B cell (primary cell): Measurements from ENCODE around the gene ERP29. TPM values are rescaled to one million over a fixed set of nuclear protein-coding genes. Genes with fewer than 3 reads are reported as not detected.

Source experiments
- ATAC-seq: fragments of 200-7000 bp; cut with Tn5 transposase; one replicate; pipeline ENCODE4 v1.10.0; 2021; ENCODE audit warnings: low read depth, mild to moderate bottlenecking, moderate number of reproducible peaks, moderate library complexity
- CTCF ChIA-PET: fragments of 350-600 bp; sonication (Branson Sonifier 250); formaldehyde crosslinking; loops from one replicate; lab custom pipeline; 2021; ENCODE audit warnings: antibody characterized with exemption, inconsistent platforms; lab: Charles Lee
- POLR2A ChIA-PET: fragments of 350-600 bp; sonication (Branson Sonifier 250); formaldehyde crosslinking; loops from one replicate; lab custom pipeline; 2021; ENCODE audit warnings: antibody characterized with exemption; lab: Charles Lee
- DNase-seq: peaks from one replicate; pipeline ENCODE4 v3.0.0; 2013
- H2AFZ ChIP-seq: 2 replicates; pipeline ENCODE4 v1.6.1; 2012; ENCODE audit warnings: mild to moderate bottlenecking, low read depth, low read length; ENCODE audit not compliant: insufficient read depth, poor library complexity, severe bottlenecking
- H3K27ac ChIP-seq, 2 donors: 1 replicate in 1 of 2; 2 replicates in 1 of 2; pipeline ENCODE4 v1.5.1; 2012 to 2013; ENCODE audit warnings: low read length in 2 of 2, mild to moderate bottlenecking in 2 of 2, moderate library complexity in 1 of 2
- H3K27me3 ChIP-seq, 4 experiments: fragments of 200-600 bp in 1 of 4; sonication (generic) in 1 of 4; replicated peaks in 1 of 4; 1 replicate in 2 of 4; 2 replicates in 2 of 4; pipeline versions ENCODE4 v1.6.1 to v1.7.0; 2013 to 2016; ENCODE audit warnings: low read length in 3 of 4, mild to moderate bottlenecking in 2 of 4, mixed read lengths in 1 of 4, moderate library complexity in 1 of 4; ENCODE audit not compliant: insufficient read depth in 4 of 4, control insufficient read depth in 3 of 4; ENCODE audit errors: control extremely low read depth in 1 of 4
- H3K36me3 ChIP-seq, 2 experiments: replicated peaks in 1 of 2; 1 replicate in 1 of 2; 2 replicates in 1 of 2; pipeline versions ENCODE4 v1.6.1 to v1.7.1; 2013; ENCODE audit warnings: low read length in 1 of 2; ENCODE audit not compliant: insufficient read depth in 2 of 2, control insufficient read depth in 1 of 2; ENCODE audit errors: control extremely low read depth in 1 of 2, extremely low read depth in 1 of 2
- H3K4me1 ChIP-seq, 2 donors: fragments of 200-600 bp in 1 of 2; sonication (generic) in 1 of 2; 1 replicate in 1 of 2; 2 replicates in 1 of 2; pipeline versions ENCODE4 v1.5.1 to v1.6.1; 2013 to 2017; ENCODE audit warnings: low read length in 2 of 2; ENCODE audit not compliant: control insufficient read depth in 2 of 2, insufficient read depth in 2 of 2
- H3K4me2 ChIP-seq: replicated peaks from 2 replicates; pipeline ENCODE3; 2012; ENCODE audit warnings: mild to moderate bottlenecking, low read depth, low read length; ENCODE audit not compliant: poor library complexity, severe bottlenecking
- H3K4me3 ChIP-seq, 5 experiments: fragments of 200-600 bp in 1 of 5; sonication (generic) in 1 of 5; 1 replicate in 3 of 5; 2 replicates in 2 of 5; pipeline versions ENCODE4 v1.5.1 to v1.7.0; 2011 to 2016; ENCODE audit warnings: low read length in 4 of 5, mild to moderate bottlenecking in 4 of 5, low read depth in 2 of 5, control low read depth in 1 of 5, moderate library complexity in 1 of 5; ENCODE audit not compliant: insufficient read depth in 1 of 5; ENCODE audit errors: control extremely low read depth in 1 of 5, extremely low read depth in 1 of 5
- H3K79me2 ChIP-seq: fragments of 200-600 bp; sonication (generic); one replicate; pipeline ENCODE4 v1.6.0; 2016; ENCODE audit warnings: low read length; ENCODE audit not compliant: control insufficient read depth, insufficient read depth
- H3K9ac ChIP-seq: fragments of 200-600 bp; sonication (generic); 2 replicates; pipeline ENCODE4 v1.6.1; 2017; ENCODE audit warnings: mild to moderate bottlenecking, low read length, moderate library complexity
- H3K9me3 ChIP-seq, 3 donors: one replicate each; pipeline versions ENCODE4 v1.6.1 to v1.7.1; 2013; ENCODE audit warnings: low read length in 2 of 3; ENCODE audit not compliant: control insufficient read depth in 2 of 3, insufficient read depth in 1 of 3; ENCODE audit errors: control extremely low read depth in 1 of 3
- H4K20me1 ChIP-seq: 2 replicates; pipeline ENCODE4 v1.6.0; 2012; ENCODE audit warnings: mild to moderate bottlenecking, low read length; ENCODE audit not compliant: insufficient read depth, control insufficient read depth, poor library complexity, severe bottlenecking
- H3K27ac Mint-ChIP-seq: one replicate; pipeline ENCODE4 v1.8.0; 2021; ENCODE audit warnings: mixed read lengths
- H3K27me3 Mint-ChIP-seq: one replicate; pipeline ENCODE4 v1.8.0; 2021; ENCODE audit warnings: mixed read lengths
- H3K4me1 Mint-ChIP-seq: one replicate; pipeline ENCODE4 v1.8.0; 2021; ENCODE audit warnings: mixed read lengths
- H3K4me3 Mint-ChIP-seq: one replicate; pipeline ENCODE4 v1.8.0; 2021; ENCODE audit warnings: mixed read lengths
- H3K9me3 Mint-ChIP-seq: one replicate; pipeline ENCODE4 v1.8.0; 2022; ENCODE audit warnings: mixed read lengths; ENCODE audit not compliant: insufficient read depth
- EZH2 ChIP-seq: IDR thresholded peaks from 2 replicates; pipeline ENCODE4 v1.6.1; 2012; ENCODE audit warnings: borderline replicate concordance, low read depth, mild to moderate bottlenecking, moderate library complexity, low read length; ENCODE audit not compliant: insufficient read depth, poor library complexity, severe bottlenecking
- WGBS: methylation state at CpG from one replicate; pipeline ENCODE4 v1.1.5; 2013; ENCODE audit warnings: missing lambda C conversion rate; ENCODE audit not compliant: insufficient coverage; 5-methylcytosine and 5-hydroxymethylcytosine counted together
- intact Hi-C: fragments of 100-400 bp; cut with micrococcal nuclease; formaldehyde crosslinking; loops from one replicate; pipeline ENCODE4 v1.10.0; 2022
- polyA plus RNA-seq: library from polyadenylated mRNA; depleted of rRNA; stranded (reverse); fragments of >200 nt; gene quantifications from 2 replicates; pipeline ENCODE4 v1.2.3, GENCODE V29; 2012
- total RNA-seq, 2 donors: library from RNA; stranded (reverse); fragments of 120-200 nt in 1 of 2; gene quantifications; 1 replicate in 1 of 2; 2 replicates in 1 of 2; pipeline versions ENCODE4 v1.2.3 to v1.2.4, GENCODE V29; 2013 to 2022
- TF ChIP-seq, protein P1 (sequence below): fragments of 200-600 bp; IDR thresholded peaks from one replicate; pipeline ENCODE4 v1.8.0; 2022; ENCODE audit warnings: antibody characterized with exemption, mild to moderate bottlenecking

The ERP29 gene
- total and polyA plus RNA-seq, 2 donors (not counting 1 experiment from before 2014, with no cell fraction given), result 130 to 149 TPM

DNA sequence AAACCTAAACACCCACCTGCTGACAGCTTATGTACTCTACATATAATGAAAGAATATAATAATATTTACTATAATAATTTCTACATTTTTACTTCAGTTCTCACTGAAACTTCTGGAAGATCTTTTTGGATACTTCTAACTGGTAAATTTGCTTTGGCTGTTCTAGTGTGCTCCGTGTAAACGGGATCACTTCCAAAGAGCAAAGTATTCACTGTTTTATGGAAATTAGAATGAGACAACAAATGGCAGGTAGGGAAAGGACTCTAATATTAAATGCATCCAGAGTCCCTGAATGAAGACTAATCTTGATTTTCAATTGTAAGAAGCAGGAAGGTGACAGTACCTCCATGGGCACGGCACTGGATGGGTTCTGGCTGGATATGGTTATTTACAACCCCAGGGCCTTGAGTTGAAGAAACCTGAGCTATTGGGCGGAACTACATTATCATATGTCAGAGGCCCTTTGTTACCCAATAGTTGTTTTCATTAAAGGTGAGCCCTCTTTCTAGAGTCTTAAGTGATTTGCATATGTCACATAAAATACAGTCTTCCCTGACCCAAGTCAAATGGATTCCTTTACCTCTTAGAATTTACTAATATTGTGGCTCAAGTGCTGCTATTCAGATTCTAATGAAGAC lies 10.7 kb downstream of the ERP29 start:
- DNase-seq (no peak), ATAC-seq (no peak)
- 92% methylated on average over 2 of the region's 4 CpGs for WGBS
- Histone ChIP-seq H3K27ac (no peak overlapping the region), H3K27me3 (no peaks in the 10 kb centered on the region), H3K36me3 (peaks cover 29 to 60% of the 10 kb centered on the region in 2 experiments), H4K20me1 (peaks cover 54% of the 10 kb centered on the region), H3K79me2 (peaks cover 46% of the 10 kb centered on the region), H3K9me3 (no peaks in the 10 kb centered on the region), H3K9ac (no peak overlapping the region), H3K4me2 (no peak overlapping the region), H3K4me1 (peaks cover 17 to 23% of the 10 kb centered on the region in 2 donors), H3K4me3 (no peak overlapping the region), H2AFZ (no peak overlapping the region)
- CTCF ChIA-PET, result interaction anchor here (1.2 to 1.9 kb wide), 3 partner anchors 10 to 79 kb away, joined by 3 to 5 read pairs (median 5); partner anchors contain the start of gene TMEM116
- Mint-ChIP-seq H3K9me3 (no peaks in the 10 kb centered on the region), H3K4me3 (no peak overlapping the region), H3K27ac (no peak overlapping the region), H3K4me1 (peaks cover 51% of the 10 kb centered on the region), H3K27me3 (no peaks in the 10 kb centered on the region)
- intact Hi-C loops, result no loop called here
- TF ChIP-seq EZH2, result no peak
- TF ChIP-seq, protein P1, sequence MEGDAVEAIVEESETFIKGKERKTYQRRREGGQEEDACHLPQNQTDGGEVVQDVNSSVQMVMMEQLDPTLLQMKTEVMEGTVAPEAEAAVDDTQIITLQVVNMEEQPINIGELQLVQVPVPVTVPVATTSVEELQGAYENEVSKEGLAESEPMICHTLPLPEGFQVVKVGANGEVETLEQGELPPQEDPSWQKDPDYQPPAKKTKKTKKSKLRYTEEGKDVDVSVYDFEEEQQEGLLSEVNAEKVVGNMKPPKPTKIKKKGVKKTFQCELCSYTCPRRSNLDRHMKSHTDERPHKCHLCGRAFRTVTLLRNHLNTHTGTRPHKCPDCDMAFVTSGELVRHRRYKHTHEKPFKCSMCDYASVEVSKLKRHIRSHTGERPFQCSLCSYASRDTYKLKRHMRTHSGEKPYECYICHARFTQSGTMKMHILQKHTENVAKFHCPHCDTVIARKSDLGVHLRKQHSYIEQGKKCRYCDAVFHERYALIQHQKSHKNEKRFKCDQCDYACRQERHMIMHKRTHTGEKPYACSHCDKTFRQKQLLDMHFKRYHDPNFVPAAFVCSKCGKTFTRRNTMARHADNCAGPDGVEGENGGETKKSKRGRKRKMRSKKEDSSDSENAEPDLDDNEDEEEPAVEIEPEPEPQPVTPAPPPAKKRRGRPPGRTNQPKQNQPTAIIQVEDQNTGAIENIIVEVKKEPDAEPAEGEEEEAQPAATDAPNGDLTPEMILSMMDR, result no peak
- POLR2A ChIA-PET, result interaction anchor here (0.6 kb wide), 1 partner anchor 229 kb away, joined by 5 read pairs; no protein-coding TSS in a partner anchor

DNA sequence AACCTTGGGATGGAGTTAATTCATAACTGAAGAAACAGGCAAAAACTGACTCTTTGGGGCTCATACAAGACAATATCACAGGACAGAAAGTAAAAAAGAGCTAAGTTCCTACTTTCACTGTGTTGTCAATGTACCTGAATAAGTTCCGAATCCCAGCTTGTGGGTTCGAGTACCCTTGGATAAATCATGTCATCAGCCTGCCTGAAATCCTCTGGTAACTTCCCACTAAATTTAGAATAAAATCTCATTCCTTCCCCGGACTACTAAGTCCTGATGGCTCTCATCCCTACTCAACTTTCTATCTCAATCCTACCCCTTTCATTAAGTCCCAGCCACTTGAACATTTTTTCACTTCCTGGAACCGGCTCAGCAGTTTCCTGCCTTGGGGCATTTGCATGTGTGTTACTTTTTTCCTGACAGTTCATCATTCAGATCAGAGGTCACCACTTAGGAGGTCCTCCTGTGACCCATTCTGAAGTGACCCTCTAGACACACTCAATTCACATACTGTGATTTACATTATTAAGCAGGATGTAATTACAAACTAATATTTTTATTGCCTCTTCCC lies 12.7 kb downstream of the ERP29 start:
- POLR2A ChIA-PET, result interaction anchor here (0.6 kb wide), 1 partner anchor 27 kb away, joined by 3 read pairs; no protein-coding TSS in a partner anchor
- intact Hi-C loops, result loop anchor here (1.0 to 5.0 kb wide), 2 partner anchors 22 to 34 kb away; no protein-coding TSS in a partner anchor
- H3K9me3 ChIP-seq, result no peaks in the 10 kb centered on the region
- no peak overlapping the region for H2AFZ ChIP-seq
- H3K79me2 ChIP-seq, result peaks cover 27% of the 10 kb centered on the region
- DNase-seq, result peak; percentile 27
- peak overlapping the region; percentile 23 for H3K4me2 ChIP-seq
- H3K4me1 ChIP-seq, result peaks cover 9 to 10% of the 10 kb centered on the region in 2 donors
- H3K9me3 Mint-ChIP-seq, result no peaks in the 10 kb centered on the region
- H3K9ac ChIP-seq, result no peak overlapping the region
- no peaks in the 10 kb centered on the region for H3K27me3 Mint-ChIP-seq
- H3K4me3 Mint-ChIP-seq, result no peak overlapping the region
- peaks cover 42% of the 10 kb centered on the region for H3K4me1 Mint-ChIP-seq
- CTCF ChIA-PET, result no interaction called here
- TF ChIP-seq EZH2, result no peak
- TF ChIP-seq, protein P1, result no peak
- WGBS, result 63% methylated on average over 4 of the region's 4 CpGs
- peak overlapping the region; percentile 0 to 48 for H3K27ac ChIP-seq
- no peak for ATAC-seq
- no peak overlapping the region for H3K4me3 ChIP-seq
- peak overlapping the region; percentile 28 for H3K27ac Mint-ChIP-seq
- peaks cover 35% of the 10 kb centered on the region for H4K20me1 ChIP-seq
- peaks cover 28 to 50% of the 10 kb centered on the region in 2 experiments for H3K36me3 ChIP-seq
- H3K27me3 ChIP-seq, result no peaks in the 10 kb centered on the region
